CD14-positive monocyte (primary cell): ENCODE data around the gene PI4KB. TPM values are rescaled to one million over a fixed set of nuclear protein-coding genes. Genes with fewer than 3 reads are reported as not detected.

Experiments
- DNase-seq, 3 donors: peaks; one replicate each; pipeline ENCODE4 v3.0.0-alpha.2; 2011 to 2022
- H2AFZ ChIP-seq: 2 replicates; pipeline ENCODE4 v1.6.0; 2012; ENCODE audit warnings: mild to moderate bottlenecking, low read depth, low read length, inconsistent platforms; ENCODE audit not compliant: insufficient read depth, poor library complexity, severe bottlenecking
- H3K27ac ChIP-seq, 2 donors: 1 replicate in 1 of 2; 2 replicates in 1 of 2; pipeline ENCODE4 v1.5.1; 2012 to 2013; ENCODE audit warnings: low read length in 2 of 2, control low read depth in 1 of 2, inconsistent platforms in 1 of 2, low read depth in 1 of 2, mild to moderate bottlenecking in 1 of 2
- H3K27me3 ChIP-seq, 2 donors: one replicate each; pipeline versions ENCODE4 v1.6.0 to v1.6.1; 2011 to 2013; ENCODE audit warnings: low read length in 2 of 2; ENCODE audit not compliant: control insufficient read depth in 2 of 2, insufficient read depth in 2 of 2
- H3K36me3 ChIP-seq, 2 donors: replicated peaks in 1 of 2; 1 replicate in 1 of 2; 2 replicates in 1 of 2; pipeline versions ENCODE4 v1.5.1 to v1.6.1; 2012 to 2013; ENCODE audit warnings: low read length in 2 of 2, control low read depth in 1 of 2, inconsistent platforms in 1 of 2, mild to moderate bottlenecking in 1 of 2; ENCODE audit not compliant: insufficient read depth in 2 of 2, control insufficient read depth in 1 of 2
- H3K4me1 ChIP-seq, 2 donors: 1 replicate in 1 of 2; 2 replicates in 1 of 2; pipeline versions ENCODE4 v1.5.1 to v1.6.1; 2012 to 2013; ENCODE audit warnings: low read length in 2 of 2, control low read depth in 1 of 2, inconsistent platforms in 1 of 2, mild to moderate bottlenecking in 1 of 2, moderate library complexity in 1 of 2; ENCODE audit not compliant: insufficient read depth in 2 of 2, control insufficient read depth in 1 of 2
- H3K4me2 ChIP-seq: replicated peaks from 2 replicates; pipeline ENCODE3; 2012; ENCODE audit warnings: low read length, moderate library complexity, mild to moderate bottlenecking; ENCODE audit not compliant: poor library complexity, severe bottlenecking; ENCODE audit errors: extremely low read depth
- H3K4me3 ChIP-seq, 3 experiments: fragments of 200-600 bp in 1 of 3; sonication (generic) in 1 of 3; replicated peaks in 1 of 3; 1 replicate in 2 of 3; 2 replicates in 1 of 3; pipeline ENCODE4 v1.5.1; 2011 to 2013; ENCODE audit warnings: low read length in 3 of 3, mild to moderate bottlenecking in 3 of 3, control low read depth in 2 of 3, low read depth in 2 of 3, inconsistent platforms in 1 of 3, moderate library complexity in 1 of 3
- H3K79me2 ChIP-seq: 2 replicates; pipeline ENCODE4 v1.6.0; 2012; ENCODE audit warnings: mild to moderate bottlenecking, control low read depth, inconsistent platforms, low read length, moderate library complexity; ENCODE audit not compliant: insufficient read depth
- H3K9ac ChIP-seq: 2 replicates; pipeline ENCODE4 v1.6.0; 2017; ENCODE audit warnings: low read length, mild to moderate bottlenecking; ENCODE audit not compliant: insufficient read depth, poor library complexity, severe bottlenecking
- H3K9me3 ChIP-seq, 2 donors: replicated peaks in 1 of 2; 1 replicate in 1 of 2; 2 replicates in 1 of 2; pipeline versions ENCODE4 v1.5.1 to v1.6.1; 2012 to 2013; ENCODE audit warnings: low read length in 2 of 2, control low read depth in 1 of 2; ENCODE audit not compliant: control insufficient read depth in 1 of 2, insufficient read depth in 1 of 2
- H4K20me1 ChIP-seq: 2 replicates; pipeline ENCODE4 v1.6.0; 2012; ENCODE audit warnings: mild to moderate bottlenecking, low read length, control low read depth, moderate library complexity; ENCODE audit not compliant: insufficient read depth
- H3K27ac Mint-ChIP-seq, 7 donors: one replicate each; pipeline ENCODE4 v1.8.0; 2020; ENCODE audit warnings: mild to moderate bottlenecking in 7 of 7, mixed read lengths in 7 of 7, moderate library complexity in 6 of 7, inconsistent platforms in 2 of 7
- H3K27me3 Mint-ChIP-seq, 3 donors: one replicate each; pipeline ENCODE4 v1.8.0; 2021 to 2022; ENCODE audit warnings: low read depth in 3 of 3, mild to moderate bottlenecking in 3 of 3, mixed read lengths in 3 of 3, moderate library complexity in 3 of 3, inconsistent platforms in 1 of 3
- H3K36me3 Mint-ChIP-seq, 2 donors: one replicate each; pipeline ENCODE4 v1.8.0; 2020; ENCODE audit warnings: mixed read lengths in 2 of 2, inconsistent platforms in 1 of 2, mild to moderate bottlenecking in 1 of 2
- H3K4me1 Mint-ChIP-seq: one replicate; pipeline ENCODE4 v1.8.0; 2020; ENCODE audit warnings: mild to moderate bottlenecking, mixed read lengths
- H3K4me3 Mint-ChIP-seq, 2 donors: one replicate each; pipeline ENCODE4 v1.8.0; 2020; ENCODE audit warnings: mild to moderate bottlenecking in 2 of 2, mixed read lengths in 2 of 2, moderate library complexity in 1 of 2
- H3K9me3 Mint-ChIP-seq, 7 donors: one replicate each; pipeline ENCODE4 v1.8.0; 2020 to 2022; ENCODE audit warnings: mixed read lengths in 7 of 7, mild to moderate bottlenecking in 6 of 7, moderate library complexity in 6 of 7, inconsistent platforms in 2 of 7
- WGBS: methylation state at CpG from one replicate; pipeline ENCODE4 v1.1.5; 2013; ENCODE audit warnings: missing lambda C conversion rate; ENCODE audit not compliant: insufficient coverage; 5-methylcytosine and 5-hydroxymethylcytosine counted together
- intact Hi-C, 2 donors: fragments of 100-400 bp; cut with micrococcal nuclease; formaldehyde crosslinking; loops; one replicate each; pipeline versions ENCODE4 v1.15.0 to v1.15.1; 2023
- polyA plus RNA-seq, 3 donors: library from polyadenylated mRNA; depleted of rRNA in 1 of 3; unstranded in 2 of 3; stranded (reverse) in 1 of 3; fragments of 300-500 nt in 2 of 3; fragments of >200 nt in 1 of 3; fragmentation: Illumina TruSeq in 2 of 3; gene quantifications; 1 replicate in 2 of 3; 2 replicates in 1 of 3; pipeline ENCODE4 v1.2.3, GENCODE V29; 2012 to 2021
- small RNA-seq: library from RNA; depleted of rRNA; stranded (forward); fragments of <200 nt; gene quantifications from one replicate; pipeline ENCODE3, GENCODE V24; 2012; ENCODE audit warnings: low read depth; ENCODE audit not compliant: insufficient read length
- TF ChIP-seq, protein P1 (sequence below): fragments of 200-600 bp; IDR thresholded peaks from one replicate; pipeline ENCODE4 v1.8.0; 2022; ENCODE audit warnings: antibody characterized with exemption, mild to moderate bottlenecking

PI4KB gene
- polyA plus RNA-seq, 3 donors = 37.8 to 148 (median 50.3) TPM

DNA sequence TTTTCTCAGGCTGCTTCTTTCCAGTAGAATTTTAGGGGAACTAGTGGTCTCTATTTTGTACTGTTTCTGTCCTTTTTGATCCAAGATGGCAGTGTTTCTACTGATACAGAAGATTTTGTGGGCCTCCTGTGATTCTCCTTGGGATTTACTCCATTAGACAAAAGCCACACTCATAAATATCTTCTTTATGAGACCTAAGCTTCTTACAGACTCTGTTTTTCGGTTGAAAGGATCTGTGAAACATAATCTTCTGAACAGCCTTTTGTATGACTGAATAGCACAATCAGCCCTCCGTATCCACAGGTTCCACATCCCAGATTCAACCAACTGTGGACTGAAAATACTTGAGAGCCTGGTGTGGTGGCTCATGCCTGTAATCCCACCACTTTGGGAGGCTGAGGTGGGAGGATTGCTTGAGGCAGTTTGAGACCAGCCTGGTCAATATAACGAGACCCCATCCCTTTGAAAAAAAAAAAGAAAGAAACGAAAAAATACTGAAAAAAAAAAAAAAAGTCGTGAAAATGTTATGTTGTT, 83.5 kb downstream of the PI4KB start:
- Histone ChIP-seq H3K4me1 (no peaks in the 10 kb centered on the region), H3K4me3 (no peak overlapping the region), H3K27me3 (no peaks in the 10 kb centered on the region), H3K36me3 (peaks cover 92 to 100% of the 10 kb centered on the region in 2 donors), H2AFZ (no peak overlapping the region), H3K9me3 (no peaks in the 10 kb centered on the region), H3K79me2 (no peaks in the 10 kb centered on the region), H3K9ac (no peak overlapping the region), H3K4me2 (no peak overlapping the region), H4K20me1 (no peaks in the 10 kb centered on the region), H3K27ac (no peak overlapping the region)
- Mint-ChIP-seq H3K27me3 (no peaks in the 10 kb centered on the region), H3K4me3 (no peak overlapping the region), H3K36me3 (peaks cover 82 to 100% of the 10 kb centered on the region in 2 donors), H3K4me1 (no peaks in the 10 kb centered on the region), H3K9me3 (peaks cover 0 to 2% (median 0%) of the 10 kb centered on the region in 7 donors), H3K27ac (no peak overlapping the region)
- intact Hi-C loops = no loop called here
- TF ChIP-seq, protein P1, sequence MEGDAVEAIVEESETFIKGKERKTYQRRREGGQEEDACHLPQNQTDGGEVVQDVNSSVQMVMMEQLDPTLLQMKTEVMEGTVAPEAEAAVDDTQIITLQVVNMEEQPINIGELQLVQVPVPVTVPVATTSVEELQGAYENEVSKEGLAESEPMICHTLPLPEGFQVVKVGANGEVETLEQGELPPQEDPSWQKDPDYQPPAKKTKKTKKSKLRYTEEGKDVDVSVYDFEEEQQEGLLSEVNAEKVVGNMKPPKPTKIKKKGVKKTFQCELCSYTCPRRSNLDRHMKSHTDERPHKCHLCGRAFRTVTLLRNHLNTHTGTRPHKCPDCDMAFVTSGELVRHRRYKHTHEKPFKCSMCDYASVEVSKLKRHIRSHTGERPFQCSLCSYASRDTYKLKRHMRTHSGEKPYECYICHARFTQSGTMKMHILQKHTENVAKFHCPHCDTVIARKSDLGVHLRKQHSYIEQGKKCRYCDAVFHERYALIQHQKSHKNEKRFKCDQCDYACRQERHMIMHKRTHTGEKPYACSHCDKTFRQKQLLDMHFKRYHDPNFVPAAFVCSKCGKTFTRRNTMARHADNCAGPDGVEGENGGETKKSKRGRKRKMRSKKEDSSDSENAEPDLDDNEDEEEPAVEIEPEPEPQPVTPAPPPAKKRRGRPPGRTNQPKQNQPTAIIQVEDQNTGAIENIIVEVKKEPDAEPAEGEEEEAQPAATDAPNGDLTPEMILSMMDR = no peak
- DNase-seq = no peak
- WGBS = no CpG with 5 or more reads among the region's 5 CpGs

DNA sequence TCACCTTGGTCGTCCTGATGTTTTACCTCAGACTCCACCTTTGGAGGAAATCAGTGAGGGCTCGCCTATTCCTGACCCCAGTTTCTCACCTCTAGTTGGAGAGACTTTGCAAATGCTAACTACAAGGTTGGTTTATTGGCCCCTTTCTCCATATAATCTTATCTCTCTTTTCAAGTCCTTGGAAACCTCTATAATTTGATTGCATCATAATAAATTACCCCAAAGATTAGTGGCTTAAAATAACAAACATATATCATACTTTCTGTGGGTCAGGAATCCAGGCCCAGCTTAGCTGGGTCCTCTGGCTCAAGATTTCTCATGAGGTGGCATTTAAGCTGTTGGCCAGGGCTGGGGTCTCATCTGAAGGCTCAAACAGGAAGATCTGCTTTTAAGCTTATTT, 84.8 kb downstream of the PI4KB start:
- Histone ChIP-seq H3K79me2 (no peaks in the 10 kb centered on the region), H4K20me1 (peaks cover 3% of the 10 kb centered on the region), H3K4me3 (no peak overlapping the region), H3K27me3 (no peaks in the 10 kb centered on the region), H3K4me1 (peaks cover 7 to 9% of the 10 kb centered on the region in 2 donors), H3K36me3 (peaks cover 92 to 99% of the 10 kb centered on the region in 2 donors), H3K27ac (no peak overlapping the region), H2AFZ (no peak overlapping the region), H3K9me3 (no peaks in the 10 kb centered on the region), H3K9ac (no peak overlapping the region), H3K4me2 (no peak overlapping the region)
- no peaks in the 10 kb centered on the region for H3K27me3 Mint-ChIP-seq
- DNase-seq = no peak
- H3K4me3 Mint-ChIP-seq = no peak overlapping the region
- peaks cover 10% of the 10 kb centered on the region for H3K4me1 Mint-ChIP-seq
- H3K27ac Mint-ChIP-seq = peak overlapping the region in 1 of 7 donors; percentile 63
- TF ChIP-seq, protein P1 = no peak
- WGBS = 100% methylated on average over 1 of the region's 2 CpGs
- intact Hi-C loops = no loop called here
- H3K36me3 Mint-ChIP-seq = peaks cover 79 to 99% of the 10 kb centered on the region in 2 donors
- H3K9me3 Mint-ChIP-seq = peaks cover 0 to 2% (median 0%) of the 10 kb centered on the region in 7 donors

Small RNA genes within 50 kb of the gene (small RNA-seq; reads per million reads assigned to genes)
- gene RN7SL444P = not detected

Other genes with a start within 250 kb of the PI4KB start
- gene SEMA6C, start 180.8 kb downstream of the PI4KB start, polyA plus RNA-seq = 1 to 10 TPM in 1 of 3 donors, under 1 TPM in 2; 0.39 to 1.4 (median 0.97) TPM
- 100 to 1,000 TPM in 2 of 3 donors, 10 to 100 TPM in 1; 50.3 to 104 (median 103) TPM for gene TNFAIP8L2, start 170.8 kb downstream of the PI4KB start, polyA plus RNA-seq
- under 1 TPM in 2 of 3 donors, not detected in 1; 0.16 to 0.24 TPM for gene LYSMD1, start 161.5 kb downstream of the PI4KB start, polyA plus RNA-seq
- 100 to 1,000 TPM in 2 of 3 donors, 10 to 100 TPM in 1; 74.9 to 110 (median 103) TPM for gene SCNM1, start 161.3 kb downstream of the PI4KB start, polyA plus RNA-seq
- gene TMOD4, start 151.4 kb downstream of the PI4KB start, polyA plus RNA-seq = 1 to 10 TPM in 1 of 3 donors, not detected in 2; 2.0 TPM
- 10 to 100 TPM; 30.4 to 43.3 (median 37.7) TPM for gene VPS72, start 137.2 kb downstream of the PI4KB start, polyA plus RNA-seq
- gene PIP5K1A, start 128.9 kb downstream of the PI4KB start, polyA plus RNA-seq = 10 to 100 TPM; 10.8 to 47.7 (median 11.7) TPM
- gene PSMD4, start 72.7 kb downstream of the PI4KB start, polyA plus RNA-seq = 100 to 1,000 TPM; 232 to 266 (median 252) TPM
- 10 to 100 TPM in 1 of 3 donors, 1 to 10 TPM in 2; 1.3 to 26.5 (median 1.8) TPM for gene ZNF687, start 45.1 kb downstream of the PI4KB start, polyA plus RNA-seq
- 10 to 100 TPM; 39.3 to 66.3 (median 43.5) TPM for gene RFX5, start 19.8 kb upstream of the PI4KB start, polyA plus RNA-seq
- under 1 TPM in 2 of 3 donors, not detected in 1; 0.61 to 0.79 TPM for gene SELENBP1, start 45.3 kb upstream of the PI4KB start, polyA plus RNA-seq
- 100 to 1,000 TPM in 1 of 3 donors, 10 to 100 TPM in 2; 69.6 to 316 (median 85.6) TPM for gene PSMB4, start 72.2 kb upstream of the PI4KB start, polyA plus RNA-seq
- 10 to 100 TPM in 1 of 3 donors, 1 to 10 TPM in 1, under 1 TPM in 1; 0.75 to 41.7 (median 1.8) TPM for gene POGZ, start 132.1 kb upstream of the PI4KB start, polyA plus RNA-seq
- not detected for gene CGN, start 184.0 kb upstream of the PI4KB start, polyA plus RNA-seq
- 1 to 10 TPM; 1.5 to 1.7 (median 1.6) TPM for gene TUFT1, start 212.9 kb upstream of the PI4KB start, polyA plus RNA-seq